ENCODE data around the gene FRMD8. TPM values are rescaled to one million over a fixed set of nuclear protein-coding genes. Genes with fewer than 3 reads are reported as not detected.

FRMD8 gene, protein sequence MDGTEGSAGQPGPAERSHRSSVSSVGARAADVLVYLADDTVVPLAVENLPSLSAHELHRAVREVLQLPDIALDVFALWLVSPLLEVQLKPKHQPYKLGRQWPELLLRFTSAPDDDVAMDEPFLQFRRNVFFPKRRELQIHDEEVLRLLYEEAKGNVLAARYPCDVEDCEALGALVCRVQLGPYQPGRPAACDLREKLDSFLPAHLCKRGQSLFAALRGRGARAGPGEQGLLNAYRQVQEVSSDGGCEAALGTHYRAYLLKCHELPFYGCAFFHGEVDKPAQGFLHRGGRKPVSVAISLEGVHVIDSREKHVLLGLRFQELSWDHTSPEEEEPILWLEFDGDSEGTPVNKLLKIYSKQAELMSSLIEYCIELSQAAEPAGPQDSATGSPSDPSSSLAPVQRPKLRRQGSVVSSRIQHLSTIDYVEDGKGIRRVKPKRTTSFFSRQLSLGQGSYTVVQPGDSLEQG
- total RNA-seq (2014; rRNA removed) = 40.7 and 58.7 TPM in 2 replicates
- 19.7 TPM for polyA plus RNA-seq (2012)

DNA sequence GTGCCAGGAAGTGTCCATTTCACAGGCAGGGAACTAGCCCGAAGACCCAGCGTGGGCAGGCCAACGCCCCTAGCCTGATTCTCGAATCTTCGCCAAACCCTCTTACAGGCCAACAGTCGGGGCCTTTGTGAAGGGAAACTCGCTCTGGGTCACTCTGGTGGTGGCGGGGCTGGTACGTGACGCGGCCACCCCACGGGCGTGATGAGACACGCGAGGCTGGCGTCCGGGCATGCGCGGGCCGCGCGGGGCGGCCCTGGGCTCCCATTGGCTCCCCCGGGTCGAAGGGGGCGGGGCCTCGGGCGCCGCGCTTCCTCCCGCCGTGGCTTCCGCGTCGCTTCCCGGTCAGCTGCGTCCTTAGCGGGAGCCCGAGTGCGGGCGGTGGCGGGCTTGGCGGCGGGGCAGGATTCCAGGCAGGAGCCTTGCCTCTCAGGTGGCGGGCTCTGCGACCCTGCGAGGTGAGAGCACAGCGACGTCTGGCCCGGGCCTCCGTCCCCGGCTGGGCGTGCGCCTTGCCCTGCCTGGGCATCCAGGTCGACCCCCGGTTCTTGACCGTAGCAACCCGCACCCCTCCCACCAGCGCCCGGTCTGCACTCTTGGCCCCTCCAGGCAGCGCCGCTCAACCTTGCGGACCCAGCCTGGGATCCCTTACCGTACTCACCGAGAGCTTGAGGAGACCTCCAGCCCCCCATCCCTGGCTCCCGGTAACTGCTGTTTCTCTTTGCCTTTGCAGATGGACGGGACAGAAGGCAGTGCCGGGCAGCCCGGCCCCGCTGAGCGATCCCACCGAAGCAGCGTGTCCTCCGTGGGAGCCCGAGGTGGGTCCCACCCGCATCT, at the start of gene FRMD8:
Gene FRMD8 (plus strand): TSS at position 331 of the 834 bp plus-strand sequence. CDS start 400 bp downstream, at position 731.
- DNase-seq (ENCODE audit: low read depth) = peak; percentile 77

DNA sequence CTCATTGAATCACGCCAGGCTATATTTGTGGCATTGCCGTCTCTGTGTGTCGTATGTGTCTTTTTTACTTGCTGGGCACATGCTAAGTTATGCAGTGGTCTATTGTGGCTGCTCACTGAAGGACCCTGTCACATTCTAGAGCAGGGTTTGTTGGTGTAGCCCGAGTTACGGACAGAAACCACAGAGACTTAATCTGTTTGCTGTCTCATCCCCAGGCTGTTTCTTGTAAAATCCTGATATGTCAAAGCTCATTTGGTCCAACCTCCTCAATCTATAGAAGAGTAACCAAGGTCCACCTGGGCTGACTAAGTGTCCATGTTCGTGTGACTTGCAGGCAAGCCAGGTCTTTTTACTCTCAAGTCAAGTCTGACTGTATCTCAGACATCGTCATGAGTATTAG, 47.8 kb upstream of the FRMD8 start:
- no peak for DNase-seq (ENCODE audit: low read depth)

DNA sequence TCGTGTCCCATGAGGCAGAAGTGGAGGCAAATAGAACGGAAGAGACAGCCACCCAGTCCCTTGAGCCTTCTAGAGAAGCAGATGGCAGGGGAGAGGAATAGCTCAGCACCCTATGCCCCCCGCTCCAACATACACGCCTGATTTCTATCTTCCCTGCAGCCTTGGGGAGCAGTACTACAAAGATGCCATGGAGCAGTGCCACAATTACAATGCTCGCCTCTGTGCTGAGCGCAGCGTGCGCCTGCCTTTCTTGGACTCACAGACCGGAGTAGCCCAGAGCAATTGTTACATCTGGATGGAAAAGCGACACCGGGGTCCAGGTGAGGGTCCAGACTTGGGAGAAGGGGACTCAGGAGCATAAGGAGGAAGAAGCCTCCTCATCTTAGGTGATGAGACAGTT, 46.2 kb upstream of the FRMD8 start:
- DNase-seq (ENCODE audit: low read depth) = no peak

DNA sequence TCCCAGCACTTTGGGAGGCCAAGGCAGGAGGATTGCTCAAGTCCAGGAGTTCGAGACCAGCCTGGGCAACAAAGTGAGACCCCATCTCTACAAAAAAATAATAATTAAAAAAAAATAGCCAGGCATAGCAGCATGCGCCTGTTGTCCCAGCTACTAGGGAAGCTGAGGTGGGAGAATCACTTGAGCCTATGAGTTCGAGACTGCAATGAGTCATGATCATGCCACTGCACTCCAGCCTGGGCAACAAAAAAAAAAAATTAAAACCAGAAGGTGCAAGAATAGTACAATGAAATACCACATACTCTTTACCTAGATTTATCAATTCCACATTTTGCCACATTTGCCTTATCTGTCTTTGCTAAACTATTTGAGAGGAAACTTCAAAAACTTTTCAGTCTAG, 44.6 kb upstream of the FRMD8 start:
- no peak for DNase-seq (ENCODE audit: low read depth)

DNA sequence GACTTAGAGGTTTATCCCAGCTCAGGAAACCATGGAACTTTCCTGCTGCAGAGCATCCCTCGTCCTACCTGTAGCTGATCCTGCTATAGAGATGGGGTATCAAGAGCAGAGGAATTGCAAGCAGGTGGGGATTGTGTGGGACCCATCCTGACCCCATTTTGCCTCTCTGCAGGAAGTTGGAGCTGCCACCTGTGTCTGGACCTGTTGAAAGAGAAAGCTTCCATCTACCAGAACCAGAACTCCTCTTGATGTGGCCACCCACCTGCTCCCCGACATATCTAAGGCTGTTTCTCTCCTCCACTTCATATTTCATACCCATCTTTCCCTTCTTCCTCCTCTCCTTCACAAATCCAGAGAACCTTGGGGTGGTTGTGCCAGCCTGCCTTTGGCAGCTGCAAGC, 34.9 kb upstream of the FRMD8 start:
- no peak for DNase-seq (ENCODE audit: low read depth)

DNA sequence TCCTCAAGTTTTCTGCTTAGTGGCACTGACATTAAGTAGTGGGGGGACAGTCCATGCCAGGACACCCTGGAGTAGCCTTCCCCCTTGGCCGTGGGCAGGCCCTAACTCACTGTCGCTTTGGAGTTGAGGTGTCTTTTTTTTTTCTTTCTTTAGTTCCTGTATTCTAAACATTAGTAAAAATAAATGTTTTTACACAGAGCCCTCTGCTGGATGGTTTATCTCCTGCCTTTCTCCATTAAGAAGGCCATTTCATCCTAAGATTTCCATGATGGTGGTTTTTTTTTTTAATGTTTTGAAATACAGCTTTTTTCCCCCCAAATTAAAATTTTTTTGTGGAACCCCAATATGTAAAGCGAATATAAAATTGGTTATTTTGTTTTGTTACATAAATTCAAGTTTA, 33.7 kb upstream of the FRMD8 start:
- DNase-seq (ENCODE audit: low read depth) = no peak

DNA sequence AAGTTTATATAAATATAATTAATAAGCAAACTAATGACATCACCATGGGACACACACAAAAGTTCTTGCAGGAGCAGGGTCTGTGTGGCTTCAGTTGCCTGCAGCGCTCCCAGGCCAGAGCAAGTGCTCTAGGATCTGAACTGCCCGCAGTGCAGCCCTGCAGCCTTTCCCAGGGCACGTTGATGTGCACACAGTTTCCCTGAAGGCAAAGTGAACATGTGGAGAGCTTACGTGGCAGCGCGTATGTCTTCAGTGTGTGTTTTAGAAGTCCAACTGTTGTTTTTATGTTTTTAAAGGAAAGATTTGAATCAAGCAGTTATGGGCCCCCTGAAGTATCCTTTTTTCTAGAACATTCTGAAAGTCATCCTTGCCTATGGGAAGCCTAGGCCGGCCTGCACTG, 33.1 kb upstream of the FRMD8 start:
- DNase-seq (ENCODE audit: low read depth) = no peak

DNA sequence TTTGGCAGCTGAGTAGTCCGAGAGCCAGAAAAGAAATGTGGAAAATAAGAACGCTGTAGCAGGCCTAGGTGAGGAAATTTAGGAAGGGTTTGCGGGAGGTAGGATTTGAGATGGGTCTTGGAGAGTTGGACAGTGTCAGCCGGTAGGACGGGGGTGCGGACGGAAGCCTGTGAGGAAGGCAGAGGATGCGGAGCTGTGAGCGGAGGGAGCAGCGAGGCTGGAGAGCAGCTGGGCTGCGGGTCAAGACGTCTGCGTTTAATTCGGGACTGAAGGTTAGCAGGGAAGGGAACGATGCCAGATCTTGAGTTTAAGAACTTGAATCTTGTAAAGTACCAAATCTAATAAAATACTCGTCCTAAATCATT, 32.6 kb upstream of the FRMD8 start:
- DNase-seq (ENCODE audit: low read depth) = no peak

DNA sequence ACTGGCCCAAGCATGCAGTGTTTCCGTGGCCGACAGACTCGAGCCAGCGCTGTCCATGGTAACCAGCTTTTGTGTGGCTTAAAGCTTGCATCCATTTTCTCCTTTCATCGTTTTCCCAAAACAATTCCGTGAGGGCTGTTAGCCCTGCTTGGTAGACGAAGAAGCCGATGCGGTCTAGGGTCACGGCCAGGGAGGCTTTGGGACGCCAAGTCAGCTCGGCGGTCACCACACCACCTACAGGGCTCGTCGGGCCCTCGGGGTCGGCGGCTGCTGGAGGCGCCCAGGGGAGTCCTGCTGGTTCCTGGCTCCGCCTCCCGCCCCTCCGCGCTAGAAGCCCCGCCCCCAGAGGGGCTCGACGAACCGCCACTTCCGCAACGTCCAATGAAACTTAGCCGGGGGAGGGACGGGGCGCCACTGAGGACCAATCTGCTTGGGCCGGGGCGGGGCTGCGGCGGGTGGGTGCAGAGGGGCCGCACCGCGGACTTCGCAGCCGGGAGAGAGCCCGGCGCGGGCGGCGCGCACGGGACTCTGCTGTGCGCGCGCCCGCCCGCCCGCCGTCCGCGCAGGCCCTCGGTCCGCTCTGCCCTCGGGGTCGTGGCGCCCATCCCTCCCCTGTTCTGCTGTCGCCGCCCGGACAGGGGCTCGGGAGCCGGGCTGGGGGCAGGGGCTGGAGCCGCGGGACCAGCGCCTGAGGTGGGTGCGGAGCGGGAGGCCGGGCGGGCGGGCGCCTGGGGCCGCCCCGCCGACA, 32.0 kb upstream of the FRMD8 start, which contains the start of gene TIGD3:
Gene TIGD3 (plus strand): TSS at position 487 of the 748 bp plus-strand sequence. CDS start 1,058 bp downstream, outside the sequence.
- peak; percentile 90 for DNase-seq (ENCODE audit: low read depth)

DNA sequence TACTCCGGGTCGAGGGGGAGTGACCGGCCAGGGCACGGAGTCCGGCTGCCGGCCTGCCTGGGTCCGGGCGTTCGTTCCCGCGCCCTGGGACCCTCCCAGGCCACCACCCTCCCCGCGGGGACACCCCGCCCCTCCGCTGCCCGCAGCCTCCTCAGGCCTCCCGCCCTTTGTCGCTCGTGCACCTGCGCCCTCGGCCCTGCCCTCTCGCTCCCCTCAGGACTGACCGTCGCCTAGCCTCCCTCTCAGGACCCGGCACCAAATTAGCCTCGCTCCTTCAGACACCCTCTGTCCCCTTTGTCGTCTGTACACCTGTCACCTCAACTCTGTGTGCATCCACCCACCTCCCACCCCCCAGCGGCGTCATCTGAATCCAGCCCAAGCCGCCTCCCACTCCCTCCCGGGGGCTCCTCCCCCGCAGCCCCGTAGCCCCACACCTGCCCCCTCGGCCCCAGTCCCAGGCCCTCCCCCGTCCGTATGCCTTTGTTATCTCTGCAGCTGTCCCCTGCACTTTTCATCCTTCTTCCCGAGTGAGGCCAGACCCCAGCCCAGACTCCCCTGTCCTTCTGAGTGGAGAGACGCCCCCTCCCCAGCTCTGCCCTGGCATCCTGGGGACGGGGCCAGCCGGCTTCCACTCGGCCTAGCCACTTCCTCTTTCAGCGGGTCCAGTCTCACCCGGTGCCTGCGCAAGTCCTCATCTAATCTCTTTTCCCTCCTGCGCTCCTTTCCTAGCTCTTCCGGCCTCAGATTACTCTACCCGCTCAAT, 31.2 kb upstream of the FRMD8 start:
- no peak for DNase-seq (ENCODE audit: low read depth)

DNA sequence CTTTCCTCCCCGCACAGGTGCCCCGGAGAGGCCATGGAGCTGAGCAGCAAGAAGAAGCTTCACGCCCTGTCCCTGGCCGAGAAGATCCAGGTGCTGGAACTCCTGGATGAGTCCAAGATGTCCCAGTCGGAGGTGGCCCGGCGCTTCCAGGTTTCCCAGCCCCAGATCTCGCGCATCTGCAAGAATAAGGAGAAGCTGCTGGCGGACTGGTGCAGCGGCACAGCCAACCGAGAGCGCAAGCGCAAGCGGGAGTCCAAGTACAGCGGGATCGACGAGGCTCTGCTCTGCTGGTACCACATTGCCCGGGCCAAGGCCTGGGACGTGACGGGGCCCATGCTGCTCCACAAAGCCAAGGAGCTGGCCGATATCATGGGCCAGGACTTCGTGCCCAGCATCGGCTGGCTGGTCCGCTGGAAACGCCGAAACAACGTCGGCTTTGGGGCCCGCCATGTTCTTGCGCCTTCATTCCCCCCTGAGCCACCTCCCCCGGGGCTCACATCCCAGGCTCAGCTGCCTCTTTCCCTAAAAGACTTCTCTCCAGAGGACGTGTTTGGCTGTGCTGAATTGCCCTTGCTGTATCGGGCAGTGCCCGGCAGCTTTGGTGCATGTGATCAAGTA, 30.6 kb upstream of the FRMD8 start:
- DNase-seq (ENCODE audit: low read depth) = peak; percentile 45

DNA sequence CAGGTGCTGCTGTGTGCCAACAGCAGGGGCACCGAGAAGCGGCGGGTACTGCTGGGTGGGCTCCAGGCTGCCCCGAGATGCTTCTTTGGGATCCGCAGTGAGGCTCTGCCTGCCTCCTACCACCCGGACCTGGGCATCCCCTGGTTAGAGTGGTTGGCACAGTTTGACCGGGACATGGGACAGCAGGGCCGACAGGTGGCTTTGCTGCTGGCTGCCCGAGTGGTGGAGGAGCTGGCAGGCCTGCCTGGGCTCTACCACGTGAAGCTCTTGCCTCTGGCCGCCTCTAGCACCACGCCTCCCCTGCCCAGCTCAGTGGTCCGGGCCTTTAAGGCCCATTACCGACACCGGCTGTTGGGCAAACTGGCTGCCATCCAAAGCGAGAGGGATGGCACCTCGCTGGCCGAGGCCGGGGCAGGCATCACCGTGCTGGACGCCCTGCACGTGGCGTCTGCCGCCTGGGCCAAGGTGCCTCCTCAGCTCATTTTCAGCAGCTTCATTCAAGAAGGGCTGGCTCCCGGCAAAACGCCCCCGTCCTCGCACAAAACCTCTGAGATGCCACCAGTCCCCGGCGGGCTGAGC, 30.0 kb upstream of the FRMD8 start:
- no peak for DNase-seq (ENCODE audit: low read depth)

DNA sequence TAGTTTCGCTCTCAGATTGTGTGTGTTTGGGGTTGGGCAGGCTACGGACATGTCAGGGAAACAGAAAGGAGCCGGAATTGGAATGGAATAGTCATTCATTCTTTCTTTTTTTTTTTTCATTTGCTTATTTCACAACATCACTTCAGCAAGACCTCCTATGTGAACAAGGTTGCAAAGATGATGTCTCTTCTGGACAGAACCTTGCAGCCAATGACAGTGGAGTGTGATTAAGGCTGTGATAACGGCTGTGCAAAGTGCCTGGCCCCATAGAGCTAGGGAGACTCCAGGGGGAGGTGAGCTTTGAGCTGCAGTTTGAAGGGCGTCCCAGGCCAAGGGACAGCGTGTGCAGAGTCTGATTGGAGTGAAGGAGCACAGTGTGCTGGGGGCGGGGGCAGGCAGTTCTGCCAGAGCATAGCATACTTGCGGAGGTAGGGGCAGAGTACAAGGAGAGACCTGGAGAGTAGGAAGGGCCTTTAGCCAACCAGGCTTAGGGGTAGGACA, 28.5 kb upstream of the FRMD8 start:
- no peak for DNase-seq (ENCODE audit: low read depth)

DNA sequence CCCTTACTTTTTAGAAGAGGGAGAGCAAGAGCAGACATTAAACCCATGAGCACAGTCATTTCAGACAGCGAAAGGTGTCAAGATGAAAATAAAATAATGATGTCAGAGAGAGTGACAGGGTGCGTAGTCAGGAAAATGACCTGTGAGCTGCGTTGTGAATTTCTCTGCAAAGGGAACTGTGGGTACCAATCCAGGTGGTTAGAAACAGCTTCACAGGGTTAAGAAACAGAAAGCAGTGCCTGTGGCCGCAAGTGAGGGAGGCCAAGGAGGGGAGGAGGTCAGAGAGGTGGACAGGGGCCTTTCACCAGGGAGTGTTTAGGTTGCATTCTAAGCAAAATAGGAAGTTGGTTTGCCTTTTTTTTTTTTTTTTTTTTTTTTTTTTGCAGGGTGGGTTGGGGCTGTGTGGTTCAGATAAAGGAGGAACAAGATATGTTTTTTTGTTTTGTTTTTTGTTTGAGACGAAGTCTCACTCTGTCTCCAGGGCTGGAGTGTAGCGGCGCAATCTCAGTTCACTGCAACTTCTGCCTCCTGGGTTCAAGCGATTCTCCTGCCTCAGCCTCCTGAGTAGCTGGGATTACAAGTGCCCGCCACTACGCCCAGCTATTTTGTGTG, 24.0 kb upstream of the FRMD8 start:
- no peak for DNase-seq (ENCODE audit: low read depth)

DNA sequence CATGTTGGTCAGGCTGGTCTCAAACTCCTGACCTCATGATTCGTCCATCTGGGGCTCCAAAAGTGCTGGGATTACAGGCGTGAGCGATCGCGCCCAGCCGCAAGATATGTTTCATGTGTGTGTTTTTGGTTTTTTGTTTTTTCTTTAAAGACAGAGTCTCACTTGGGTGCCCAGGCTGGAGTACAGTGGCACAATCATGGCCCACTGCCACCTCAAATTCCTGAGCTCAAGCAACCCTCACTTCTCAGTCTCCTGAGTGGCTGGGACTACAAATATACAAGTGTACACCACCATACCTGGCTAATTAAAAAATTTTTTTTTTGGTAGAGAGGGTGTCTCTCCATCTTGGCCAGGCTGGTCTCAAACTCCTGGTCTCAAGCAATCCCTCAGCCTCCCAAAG, 23.5 kb upstream of the FRMD8 start:
- no peak for DNase-seq (ENCODE audit: low read depth)

DNA sequence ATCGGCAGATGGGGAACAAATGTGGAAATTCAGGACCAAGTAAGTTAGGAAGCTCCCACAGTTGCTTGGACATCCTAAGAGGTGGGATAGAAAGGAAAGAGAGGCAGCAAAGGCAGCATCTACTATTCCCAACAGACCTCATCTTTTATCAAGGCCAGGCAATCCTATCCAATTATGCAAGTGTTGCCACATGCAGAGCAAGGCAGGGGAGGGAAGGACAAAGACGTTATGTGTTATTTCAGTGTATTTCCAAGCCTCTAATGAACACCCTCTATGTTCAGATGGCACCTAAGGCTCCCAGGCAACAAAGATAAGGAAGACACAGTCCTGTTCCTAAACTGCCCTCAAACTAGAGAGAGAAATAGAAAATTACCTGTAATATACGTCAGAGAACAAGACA, 22.7 kb upstream of the FRMD8 start:
- no peak for DNase-seq (ENCODE audit: low read depth)

DNA sequence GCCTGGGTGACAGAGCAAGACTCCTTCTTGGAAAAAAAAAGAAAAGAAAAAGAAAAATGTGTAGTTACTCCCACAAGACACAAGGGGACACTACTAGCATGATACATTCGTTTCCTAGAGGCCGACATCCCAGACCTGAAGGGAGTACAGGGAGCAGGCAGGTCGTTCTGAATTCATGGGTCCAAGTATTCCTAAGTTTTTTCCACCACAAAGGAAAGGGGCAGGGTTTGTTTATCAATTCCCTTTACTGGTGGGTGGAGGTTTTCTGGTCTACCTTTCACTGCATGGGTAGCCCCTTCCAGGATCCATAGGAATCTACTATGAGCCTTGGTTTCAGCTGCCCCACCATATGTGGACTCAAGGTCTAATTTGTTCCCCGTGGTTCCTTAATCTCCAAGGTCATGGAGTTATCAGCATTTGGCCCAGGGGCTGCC, 20.1 kb upstream of the FRMD8 start:
- DNase-seq (ENCODE audit: low read depth) = peak; percentile 83

DNA sequence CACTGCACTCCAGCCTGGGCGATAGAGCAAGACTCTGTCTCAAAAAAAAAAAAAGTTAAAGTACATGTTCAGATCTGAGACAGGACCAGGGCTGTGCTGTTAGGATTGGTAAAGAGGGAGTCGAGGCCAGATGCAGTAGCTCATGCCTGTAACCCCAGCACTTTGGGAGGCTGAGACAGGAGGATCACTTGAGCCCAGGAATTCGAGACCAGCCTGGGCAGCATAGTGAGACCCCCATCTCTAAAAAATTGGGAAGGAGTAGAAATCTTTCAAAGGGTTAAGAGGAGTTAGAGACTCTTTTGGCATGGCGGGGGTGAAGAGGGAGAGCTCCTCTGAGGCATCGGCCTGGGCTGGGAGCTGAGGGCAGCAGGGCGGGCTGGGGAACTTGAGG, 15.8 kb upstream of the FRMD8 start:
- no peak for DNase-seq (ENCODE audit: low read depth)

DNA sequence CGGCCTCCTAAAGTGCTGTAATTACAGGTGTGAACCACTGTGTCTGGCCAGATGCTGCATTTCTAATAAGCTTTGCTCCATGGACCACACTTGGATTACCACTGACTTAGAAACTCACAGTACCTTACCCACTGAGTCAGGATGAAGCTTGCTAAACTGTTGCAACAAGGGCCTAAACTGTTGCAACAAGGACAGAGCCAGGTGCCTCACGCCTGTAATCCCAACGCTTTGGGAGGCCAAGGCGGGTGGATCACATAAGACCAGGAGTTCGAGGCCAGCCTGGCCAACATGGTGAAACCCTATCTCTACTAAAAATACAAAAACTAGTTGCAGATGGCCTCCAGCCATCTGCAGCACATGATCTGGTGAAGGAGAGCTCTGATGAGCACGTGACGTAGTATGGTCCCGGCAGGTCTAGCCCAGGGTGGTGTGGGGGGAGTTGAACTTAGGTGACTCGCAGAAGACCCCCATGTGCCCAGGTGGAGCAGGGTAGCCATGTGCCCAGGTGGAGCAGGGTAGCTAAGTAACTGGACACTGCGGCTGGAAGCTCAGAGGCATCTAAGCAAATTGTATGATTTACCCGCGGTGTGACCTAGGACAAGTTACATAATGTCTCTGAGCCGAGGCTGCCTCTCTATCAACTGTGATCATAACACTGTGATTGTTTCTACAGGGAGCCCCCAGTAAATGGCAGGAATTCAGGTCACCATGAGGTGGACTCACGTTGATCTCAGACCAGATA, 12.4 kb upstream of the FRMD8 start:
- DNase-seq (ENCODE audit: low read depth) = no peak
